ENCODE data around the gene ROR1. TPM values are rescaled to one million over a fixed set of nuclear protein-coding genes. Genes with fewer than 3 reads are reported as not detected.

The ROR1 gene
- total and polyA plus RNA-seq, 2 donors (not counting 3 experiments of a cell fraction or from before 2014, with no cell fraction given), result 2.6 to 3.5 TPM

DNA sequence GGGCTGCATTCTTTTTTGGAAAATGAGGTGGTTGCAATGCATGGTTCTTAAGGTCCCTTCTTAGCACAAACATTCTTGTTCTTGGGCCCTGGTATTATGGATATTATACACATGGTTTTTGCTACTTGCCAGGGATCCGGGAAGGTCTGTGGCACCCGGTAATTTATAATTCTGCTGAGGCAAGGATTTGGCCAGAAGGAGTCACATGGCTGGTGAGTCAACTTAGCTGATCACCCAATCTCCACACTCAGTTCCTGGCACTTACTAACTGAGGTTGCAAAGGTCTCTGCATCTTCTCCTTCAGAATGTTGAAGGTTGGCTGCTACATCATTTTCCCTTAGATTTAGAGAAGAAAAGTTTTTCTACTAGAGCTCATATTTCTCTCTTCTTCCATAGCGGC is 112.5 kb downstream of the ROR1 start:
- no peak overlapping the region for H3K27ac ChIP-seq (ENCODE audit: insufficient read depth, low read depth, low read length)
- H3K9me3 ChIP-seq (replicated peaks; ENCODE audit: control insufficient read depth, insufficient read depth, low read length), result no peaks in the 10 kb centered on the region
- dilution Hi-C loops (cut with MboI; ENCODE audit: extremely low pct_ligation_motif_present, low sequenced_read_pairs), result no loop called here
- H3K4me2 ChIP-seq (ENCODE audit: insufficient read depth, low read length), result no peak overlapping the region
- H3K79me2 ChIP-seq (ENCODE audit: control insufficient read depth, insufficient read depth, low read length), result no peaks in the 10 kb centered on the region
- H3K36me3 ChIP-seq (ENCODE audit: control insufficient read depth in 2 of 2, extremely low read depth in 1 of 2, insufficient read depth in 2 of 2, low read length in 2 of 2), result no peaks in the 10 kb centered on the region
- ChIA-PET POLR2A (no interaction called here), CTCF (no interaction called here)
- H3K9ac ChIP-seq (replicated peaks; ENCODE audit: extremely low read depth, insufficient read depth, low read length), result no peak overlapping the region
- H3K27me3 ChIP-seq (ENCODE audit: control insufficient read depth in 2 of 2, insufficient read depth in 2 of 2, low read length in 2 of 2), result no peaks in the 10 kb centered on the region
- TF ChIP-seq POLR2AphosphoS5 (IDR thresholded peaks at IDR 0.05; ENCODE audit: insufficient read depth, low read depth, low read length) (no peak), FOS (IDR thresholded peaks at IDR 0.05; ENCODE audit: borderline replicate concordance, insufficient read depth, low read length) (no peak), EZH2 (IDR thresholded peaks at IDR 0.05; ENCODE audit: borderline replicate concordance, low read depth, low read length, severe bottlenecking) (no peak), GATA2 (IDR thresholded peaks at IDR 0.05; ENCODE audit: insufficient read depth, insufficient read length, low read depth, low read length) (no peak), POLR2A (IDR thresholded peaks at IDR 0.05; ENCODE audit: low read depth, low read length) (no peak), MYC (IDR thresholded peaks at IDR 0.05; ENCODE audit: low read depth, low read length) (no peak), JUN (IDR thresholded peaks at IDR 0.05; ENCODE audit: borderline replicate concordance, insufficient read depth, insufficient read length, low read depth) (no peak), MAX (IDR thresholded peaks at IDR 0.05; ENCODE audit: insufficient read depth, insufficient read length) (no peak)
- TF ChIP-seq, protein P1, sequence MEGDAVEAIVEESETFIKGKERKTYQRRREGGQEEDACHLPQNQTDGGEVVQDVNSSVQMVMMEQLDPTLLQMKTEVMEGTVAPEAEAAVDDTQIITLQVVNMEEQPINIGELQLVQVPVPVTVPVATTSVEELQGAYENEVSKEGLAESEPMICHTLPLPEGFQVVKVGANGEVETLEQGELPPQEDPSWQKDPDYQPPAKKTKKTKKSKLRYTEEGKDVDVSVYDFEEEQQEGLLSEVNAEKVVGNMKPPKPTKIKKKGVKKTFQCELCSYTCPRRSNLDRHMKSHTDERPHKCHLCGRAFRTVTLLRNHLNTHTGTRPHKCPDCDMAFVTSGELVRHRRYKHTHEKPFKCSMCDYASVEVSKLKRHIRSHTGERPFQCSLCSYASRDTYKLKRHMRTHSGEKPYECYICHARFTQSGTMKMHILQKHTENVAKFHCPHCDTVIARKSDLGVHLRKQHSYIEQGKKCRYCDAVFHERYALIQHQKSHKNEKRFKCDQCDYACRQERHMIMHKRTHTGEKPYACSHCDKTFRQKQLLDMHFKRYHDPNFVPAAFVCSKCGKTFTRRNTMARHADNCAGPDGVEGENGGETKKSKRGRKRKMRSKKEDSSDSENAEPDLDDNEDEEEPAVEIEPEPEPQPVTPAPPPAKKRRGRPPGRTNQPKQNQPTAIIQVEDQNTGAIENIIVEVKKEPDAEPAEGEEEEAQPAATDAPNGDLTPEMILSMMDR (IDR thresholded peaks at IDR 0.05; ENCODE audit: extremely low read depth in 1 of 2, insufficient read depth in 1 of 2, low read depth in 1 of 2, low read length in 2 of 2), result no peak
- no TSS peak for BruUV-seq (replicated peaks)
- H3K9me1 ChIP-seq (replicated peaks; ENCODE audit: control insufficient read depth, extremely low read depth, insufficient read depth, low read length), result no peaks in the 10 kb centered on the region
- FAIRE-seq (no peak), DNase-seq (ENCODE audit: low read depth, low spot score) (no peak)
- no peaks in the 10 kb centered on the region for H3K4me1 ChIP-seq (ENCODE audit: control insufficient read depth, extremely low read depth, insufficient read depth, low read length)
- no peak overlapping the region for H3K4me3 ChIP-seq (replicated peaks in 1 of 3; ENCODE audit: insufficient read depth in 1 of 3, low read depth in 1 of 3, low read length in 3 of 3)
- H4K20me1 ChIP-seq (replicated peaks; ENCODE audit: control insufficient read depth, extremely low read depth, insufficient read depth, low read length), result no peaks in the 10 kb centered on the region
- no peak overlapping the region for H2AFZ ChIP-seq (ENCODE audit: low read depth, low read length)
- intact Hi-C loops (cut with micrococcal nuclease), result no loop called here

Data from endothelial cell of umbilical vein (primary cell).